ENCODE measurements around the gene ERAS.

Gene ERAS

DNA sequence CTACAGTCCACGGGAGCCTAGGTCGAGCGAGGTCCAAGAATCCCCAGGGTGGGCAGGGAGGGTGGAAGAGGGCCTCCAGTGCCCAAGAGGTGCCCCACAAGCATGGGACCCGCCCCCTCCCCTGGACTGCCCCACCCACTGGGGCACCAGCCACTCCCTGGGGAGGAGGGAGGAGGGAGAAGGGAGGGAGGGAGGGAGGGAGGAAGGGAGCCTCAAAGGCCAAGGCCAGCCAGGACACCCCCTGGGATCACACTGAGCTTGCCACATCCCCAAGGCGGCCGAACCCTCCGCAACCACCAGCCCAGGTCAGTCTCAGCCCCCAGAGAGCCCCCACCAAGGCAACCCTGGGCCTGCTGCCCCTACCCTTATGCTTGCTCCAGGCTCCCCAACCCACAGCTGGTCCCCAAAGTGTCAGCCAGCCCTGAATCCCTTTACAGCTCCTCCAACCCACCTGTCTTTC is 39.9 kb upstream of the ERAS start, which contains the start of gene GATA1:
Gene GATA1 (plus strand): TSS at position 250 of the 460 bp plus-strand sequence. CDS start 4,520 bp downstream, outside the sequence.
- TF ChIP-seq CEBPB (IDR thresholded peaks at IDR 0.05) (no peak), EGR1 (IDR thresholded peaks at IDR 0.05) (no peak), TCF12 (IDR thresholded peaks at IDR 0.05; ENCODE audit: low read depth) (no peak), TAF1 (IDR thresholded peaks at IDR 0.05; ENCODE audit: low read depth) (no peak)

DNA sequence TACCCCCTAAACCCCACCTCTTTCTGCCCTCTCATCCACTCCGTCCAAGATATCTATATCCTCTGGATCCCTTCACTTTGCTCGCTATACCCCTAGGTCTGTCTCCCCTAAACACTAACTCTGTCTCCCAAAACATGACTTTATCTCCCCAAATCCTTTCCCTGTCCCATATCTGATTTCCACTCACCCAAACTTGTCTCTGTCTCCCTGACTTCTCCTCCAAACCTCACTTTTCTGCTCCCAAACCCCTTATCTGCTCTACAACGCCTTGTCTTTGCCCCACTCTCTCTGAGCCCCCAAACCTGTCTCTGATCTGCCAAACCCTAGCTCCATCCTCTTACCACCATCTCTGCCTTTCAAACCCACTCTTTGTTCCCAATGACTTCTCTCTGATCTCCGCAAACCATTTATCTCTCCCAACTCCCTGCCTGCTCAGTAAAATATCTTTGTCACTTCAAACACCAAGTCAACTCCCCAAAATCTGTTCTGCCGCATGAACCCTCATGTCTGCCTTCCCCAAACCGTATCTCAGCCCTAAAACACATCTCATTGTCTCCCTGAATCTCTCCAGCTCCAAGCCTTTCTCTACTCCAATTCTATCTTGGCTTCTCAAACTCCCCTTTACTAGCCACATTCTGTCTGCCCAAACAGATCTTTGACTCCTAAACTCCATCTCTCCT is 39.3 kb upstream of the ERAS start:
- TF ChIP-seq CREB1 (IDR thresholded peaks at IDR 0.05; ENCODE audit: low read depth) (no peak), ZBTB7A (IDR thresholded peaks at IDR 0.05; ENCODE audit: low read depth) (no peak), EGR1 (IDR thresholded peaks at IDR 0.05) (no peak), YY1 (IDR thresholded peaks at IDR 0.05; ENCODE audit: low read depth) (no peak), TAF1 (IDR thresholded peaks at IDR 0.05; ENCODE audit: low read depth) (no peak), EP300 (IDR thresholded peaks at IDR 0.05; ENCODE audit: borderline replicate concordance) (no peak), FOXM1 (IDR thresholded peaks at IDR 0.05; ENCODE audit: borderline replicate concordance, low read depth) (no peak), TCF12 (IDR thresholded peaks at IDR 0.05; ENCODE audit: low read depth) (no peak), RAD21 (IDR thresholded peaks at IDR 0.05; ENCODE audit: low read depth) (no peak), TEAD4 (IDR thresholded peaks at IDR 0.05) (no peak), CEBPB (IDR thresholded peaks at IDR 0.05) (no peak), NFIC (IDR thresholded peaks at IDR 0.05) (no peak)
- TF ChIP-seq, protein P1, sequence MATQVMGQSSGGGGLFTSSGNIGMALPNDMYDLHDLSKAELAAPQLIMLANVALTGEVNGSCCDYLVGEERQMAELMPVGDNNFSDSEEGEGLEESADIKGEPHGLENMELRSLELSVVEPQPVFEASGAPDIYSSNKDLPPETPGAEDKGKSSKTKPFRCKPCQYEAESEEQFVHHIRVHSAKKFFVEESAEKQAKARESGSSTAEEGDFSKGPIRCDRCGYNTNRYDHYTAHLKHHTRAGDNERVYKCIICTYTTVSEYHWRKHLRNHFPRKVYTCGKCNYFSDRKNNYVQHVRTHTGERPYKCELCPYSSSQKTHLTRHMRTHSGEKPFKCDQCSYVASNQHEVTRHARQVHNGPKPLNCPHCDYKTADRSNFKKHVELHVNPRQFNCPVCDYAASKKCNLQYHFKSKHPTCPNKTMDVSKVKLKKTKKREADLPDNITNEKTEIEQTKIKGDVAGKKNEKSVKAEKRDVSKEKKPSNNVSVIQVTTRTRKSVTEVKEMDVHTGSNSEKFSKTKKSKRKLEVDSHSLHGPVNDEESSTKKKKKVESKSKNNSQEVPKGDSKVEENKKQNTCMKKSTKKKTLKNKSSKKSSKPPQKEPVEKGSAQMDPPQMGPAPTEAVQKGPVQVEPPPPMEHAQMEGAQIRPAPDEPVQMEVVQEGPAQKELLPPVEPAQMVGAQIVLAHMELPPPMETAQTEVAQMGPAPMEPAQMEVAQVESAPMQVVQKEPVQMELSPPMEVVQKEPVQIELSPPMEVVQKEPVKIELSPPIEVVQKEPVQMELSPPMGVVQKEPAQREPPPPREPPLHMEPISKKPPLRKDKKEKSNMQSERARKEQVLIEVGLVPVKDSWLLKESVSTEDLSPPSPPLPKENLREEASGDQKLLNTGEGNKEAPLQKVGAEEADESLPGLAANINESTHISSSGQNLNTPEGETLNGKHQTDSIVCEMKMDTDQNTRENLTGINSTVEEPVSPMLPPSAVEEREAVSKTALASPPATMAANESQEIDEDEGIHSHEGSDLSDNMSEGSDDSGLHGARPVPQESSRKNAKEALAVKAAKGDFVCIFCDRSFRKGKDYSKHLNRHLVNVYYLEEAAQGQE (IDR thresholded peaks at IDR 0.05; ENCODE audit: low read depth) = no peak
- TF ChIP-seq, protein P2, sequence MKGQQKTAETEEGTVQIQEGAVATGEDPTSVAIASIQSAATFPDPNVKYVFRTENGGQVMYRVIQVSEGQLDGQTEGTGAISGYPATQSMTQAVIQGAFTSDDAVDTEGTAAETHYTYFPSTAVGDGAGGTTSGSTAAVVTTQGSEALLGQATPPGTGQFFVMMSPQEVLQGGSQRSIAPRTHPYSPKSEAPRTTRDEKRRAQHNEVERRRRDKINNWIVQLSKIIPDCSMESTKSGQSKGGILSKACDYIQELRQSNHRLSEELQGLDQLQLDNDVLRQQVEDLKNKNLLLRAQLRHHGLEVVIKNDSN (IDR thresholded peaks at IDR 0.05) = no peak
- TF ChIP-seq, protein P3, sequence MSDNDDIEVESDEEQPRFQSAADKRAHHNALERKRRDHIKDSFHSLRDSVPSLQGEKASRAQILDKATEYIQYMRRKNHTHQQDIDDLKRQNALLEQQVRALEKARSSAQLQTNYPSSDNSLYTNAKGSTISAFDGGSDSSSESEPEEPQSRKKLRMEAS (IDR thresholded peaks at IDR 0.05) = no peak

DNA sequence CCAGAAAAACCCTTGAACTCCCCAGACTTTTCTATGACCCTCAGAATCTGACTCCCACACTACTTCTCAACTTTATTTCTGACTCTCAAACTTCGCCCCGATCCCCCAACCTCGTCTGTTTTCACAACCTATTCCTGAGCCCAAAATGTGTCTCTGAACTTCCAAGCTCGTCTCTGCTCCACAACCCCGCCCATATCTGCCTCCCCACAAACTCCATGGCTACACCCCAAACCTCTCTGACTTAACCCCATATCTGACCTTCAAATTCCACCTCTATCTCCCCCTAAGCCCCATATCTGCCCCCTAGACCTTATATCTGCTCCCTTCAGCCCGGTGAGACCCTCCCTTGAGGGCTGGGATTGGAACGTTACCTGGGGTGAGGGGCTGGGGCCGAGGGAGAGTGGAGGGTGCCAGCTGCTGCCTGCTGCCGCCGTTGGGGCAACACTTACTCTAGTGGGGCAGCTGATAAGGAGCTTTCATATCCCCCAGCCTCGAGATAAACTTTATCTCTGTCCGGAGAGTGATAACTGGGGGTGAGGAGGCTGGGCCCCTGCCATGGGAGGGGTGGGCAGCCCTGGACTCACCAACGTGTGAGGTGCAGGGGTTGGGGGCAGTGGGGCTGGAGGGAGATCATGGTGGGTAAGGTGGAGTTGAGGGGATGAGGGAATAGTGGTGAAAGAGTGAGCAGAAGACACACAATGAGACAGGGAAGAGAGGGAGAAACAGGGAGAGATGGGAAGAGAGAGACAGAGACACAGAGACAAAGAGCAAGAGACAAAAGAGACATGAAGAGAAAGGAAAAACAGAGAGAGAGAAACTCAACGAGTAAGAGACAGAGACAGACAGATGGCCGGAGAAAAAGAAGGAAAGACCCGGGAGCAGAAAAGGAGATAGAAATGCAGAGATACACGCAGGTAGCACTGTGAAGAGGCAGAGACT is 38.5 kb upstream of the ERAS start:
- TF ChIP-seq TAF1 (IDR thresholded peaks at IDR 0.05; ENCODE audit: low read depth) = no peak
- TF ChIP-seq, protein P3 (IDR thresholded peaks at IDR 0.05) = no peak
- no peak for TF ChIP-seq TCF12 (IDR thresholded peaks at IDR 0.05; ENCODE audit: low read depth)

DNA sequence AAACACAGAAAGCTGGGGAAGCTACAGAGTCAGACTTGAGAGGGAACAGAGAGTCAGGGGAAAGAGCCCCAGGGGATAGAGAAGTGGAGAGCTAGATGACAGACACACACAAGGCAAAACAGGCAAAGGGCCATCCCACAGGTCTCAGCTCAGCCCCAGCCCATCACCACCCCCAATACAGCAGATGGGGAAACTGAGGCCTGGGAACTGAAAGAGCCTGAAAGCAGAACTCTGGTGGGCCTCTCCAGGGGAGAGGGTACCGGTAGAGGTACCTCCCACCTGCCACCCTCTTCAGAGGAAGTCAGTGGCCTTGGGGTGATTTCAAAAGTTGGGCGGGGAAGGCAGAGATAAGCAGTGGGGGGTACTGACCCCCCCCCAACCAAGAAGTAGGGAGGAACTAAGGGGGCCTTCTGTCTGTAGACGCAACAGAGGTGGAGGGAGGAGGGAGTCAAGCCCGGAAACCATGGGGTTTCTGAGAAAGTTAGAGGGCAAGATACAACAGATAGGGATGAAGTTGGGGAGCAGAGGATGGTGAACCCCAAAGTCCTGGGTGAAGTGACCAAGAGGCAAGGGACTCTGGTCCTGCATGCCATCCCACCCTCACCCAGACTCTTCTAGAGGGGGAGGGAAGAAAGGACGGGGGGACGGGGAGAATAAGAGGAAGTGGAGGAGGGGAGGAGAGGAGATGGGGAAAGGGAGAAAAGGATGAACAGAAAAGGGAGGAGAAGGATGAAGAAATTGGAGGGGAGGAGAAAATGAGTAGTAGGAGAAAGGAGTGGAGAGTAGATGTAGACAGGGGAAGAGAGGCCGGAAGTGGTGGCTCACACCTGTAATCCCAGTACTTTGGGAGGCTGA is 36.7 kb upstream of the ERAS start:
- TF ChIP-seq CEBPB (IDR thresholded peaks at IDR 0.05) (no peak), RAD21 (IDR thresholded peaks at IDR 0.05; ENCODE audit: low read depth) (no peak), CREB1 (IDR thresholded peaks at IDR 0.05; ENCODE audit: low read depth) (no peak), FOXM1 (IDR thresholded peaks at IDR 0.05; ENCODE audit: borderline replicate concordance, low read depth) (no peak), ZBTB7A (IDR thresholded peaks at IDR 0.05; ENCODE audit: low read depth) (no peak), TCF12 (IDR thresholded peaks at IDR 0.05; ENCODE audit: low read depth) (no peak)
- TF ChIP-seq, protein P2 (IDR thresholded peaks at IDR 0.05) = no peak
- TF ChIP-seq, protein P3 (IDR thresholded peaks at IDR 0.05) = no peak

DNA sequence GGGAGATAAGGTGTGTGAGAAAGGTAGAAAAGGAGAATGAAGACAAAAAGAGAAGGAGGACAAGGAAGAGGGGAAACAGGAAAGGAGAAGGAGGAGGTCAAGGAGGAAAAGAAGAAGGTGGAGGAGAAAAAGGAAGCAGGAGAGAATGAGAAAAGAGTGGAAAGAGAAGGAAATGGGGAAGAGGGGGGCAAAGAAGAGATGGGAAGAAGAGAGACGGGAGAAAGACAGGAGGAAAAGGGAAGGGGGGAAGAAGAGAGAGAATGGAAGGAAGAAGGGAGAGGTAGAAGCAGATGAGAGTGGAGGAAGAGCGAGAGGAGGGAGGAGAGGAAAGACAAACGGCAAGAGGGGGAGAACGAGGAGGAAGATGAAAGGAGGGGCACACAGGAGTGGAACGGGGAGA is 35.8 kb upstream of the ERAS start:
- no peak for TF ChIP-seq TAF1 (IDR thresholded peaks at IDR 0.05; ENCODE audit: low read depth)
- no peak for TF ChIP-seq YY1 (IDR thresholded peaks at IDR 0.05; ENCODE audit: low read depth)
- TF ChIP-seq, protein P3 (IDR thresholded peaks at IDR 0.05) = no peak
- no peak for TF ChIP-seq TCF12 (IDR thresholded peaks at IDR 0.05; ENCODE audit: low read depth)
- TF ChIP-seq RAD21 (IDR thresholded peaks at IDR 0.05; ENCODE audit: low read depth) = no peak
- no peak for TF ChIP-seq CREB1 (IDR thresholded peaks at IDR 0.05; ENCODE audit: low read depth)
- TF ChIP-seq ZBTB7A (IDR thresholded peaks at IDR 0.05; ENCODE audit: low read depth) = no peak
- no peak for TF ChIP-seq FOXM1 (IDR thresholded peaks at IDR 0.05; ENCODE audit: borderline replicate concordance, low read depth)
- TF ChIP-seq EP300 (IDR thresholded peaks at IDR 0.05; ENCODE audit: borderline replicate concordance) = no peak
- TF ChIP-seq EGR1 (IDR thresholded peaks at IDR 0.05) = no peak
